Activated CD4-positive, alpha-beta T cell treated with anti-CD3 and anti-CD28 coated beads, Interleukin-2, amount 10 ng/mL, durations not matched to agents 7 days and 5 days (primary cell): ENCODE data around the gene MED23. TPM values are rescaled to one million over a fixed set of nuclear protein-coding genes. Genes with fewer than 3 reads are reported as not detected.

Source experiments
- CTCF ChIA-PET: fragments of 350-600 bp; sonication (Branson Sonifier 250); formaldehyde crosslinking; loops from one replicate; lab custom pipeline; 2021; ENCODE audit warnings: antibody characterized with exemption; lab: Charles Lee
- POLR2A ChIA-PET: fragments of 350-600 bp; sonication (Branson Sonifier 250); formaldehyde crosslinking; loops from one replicate; lab custom pipeline; 2021; ENCODE audit warnings: antibody characterized with exemption; lab: Charles Lee
- DNase-seq: peaks from one replicate; pipeline ENCODE4 v3.0.0-alpha.2; 2020
- H3K27ac Mint-ChIP-seq: one replicate; pipeline ENCODE4 v1.8.0; 2021; ENCODE audit warnings: mild to moderate bottlenecking, moderate library complexity, mixed read lengths
- H3K27me3 Mint-ChIP-seq: one replicate; pipeline ENCODE4 v1.8.0; 2021; ENCODE audit warnings: mixed read lengths
- H3K36me3 Mint-ChIP-seq: one replicate; pipeline ENCODE4 v1.8.0; 2021; ENCODE audit warnings: low read depth, mixed read lengths
- H3K4me1 Mint-ChIP-seq: one replicate; pipeline ENCODE4 v1.8.0; 2021; ENCODE audit warnings: mixed read lengths
- H3K4me3 Mint-ChIP-seq: one replicate; pipeline ENCODE4 v1.8.0; 2021; ENCODE audit warnings: mild to moderate bottlenecking, moderate library complexity, mixed read lengths
- H3K9me3 Mint-ChIP-seq: one replicate; pipeline ENCODE4 v1.8.0; 2021; ENCODE audit warnings: mixed read lengths
- total RNA-seq, 2 experiments: library from RNA; stranded (reverse); gene quantifications; one replicate each; pipeline ENCODE4 v1.2.3, GENCODE V29; 2021

Gene MED23, protein sequence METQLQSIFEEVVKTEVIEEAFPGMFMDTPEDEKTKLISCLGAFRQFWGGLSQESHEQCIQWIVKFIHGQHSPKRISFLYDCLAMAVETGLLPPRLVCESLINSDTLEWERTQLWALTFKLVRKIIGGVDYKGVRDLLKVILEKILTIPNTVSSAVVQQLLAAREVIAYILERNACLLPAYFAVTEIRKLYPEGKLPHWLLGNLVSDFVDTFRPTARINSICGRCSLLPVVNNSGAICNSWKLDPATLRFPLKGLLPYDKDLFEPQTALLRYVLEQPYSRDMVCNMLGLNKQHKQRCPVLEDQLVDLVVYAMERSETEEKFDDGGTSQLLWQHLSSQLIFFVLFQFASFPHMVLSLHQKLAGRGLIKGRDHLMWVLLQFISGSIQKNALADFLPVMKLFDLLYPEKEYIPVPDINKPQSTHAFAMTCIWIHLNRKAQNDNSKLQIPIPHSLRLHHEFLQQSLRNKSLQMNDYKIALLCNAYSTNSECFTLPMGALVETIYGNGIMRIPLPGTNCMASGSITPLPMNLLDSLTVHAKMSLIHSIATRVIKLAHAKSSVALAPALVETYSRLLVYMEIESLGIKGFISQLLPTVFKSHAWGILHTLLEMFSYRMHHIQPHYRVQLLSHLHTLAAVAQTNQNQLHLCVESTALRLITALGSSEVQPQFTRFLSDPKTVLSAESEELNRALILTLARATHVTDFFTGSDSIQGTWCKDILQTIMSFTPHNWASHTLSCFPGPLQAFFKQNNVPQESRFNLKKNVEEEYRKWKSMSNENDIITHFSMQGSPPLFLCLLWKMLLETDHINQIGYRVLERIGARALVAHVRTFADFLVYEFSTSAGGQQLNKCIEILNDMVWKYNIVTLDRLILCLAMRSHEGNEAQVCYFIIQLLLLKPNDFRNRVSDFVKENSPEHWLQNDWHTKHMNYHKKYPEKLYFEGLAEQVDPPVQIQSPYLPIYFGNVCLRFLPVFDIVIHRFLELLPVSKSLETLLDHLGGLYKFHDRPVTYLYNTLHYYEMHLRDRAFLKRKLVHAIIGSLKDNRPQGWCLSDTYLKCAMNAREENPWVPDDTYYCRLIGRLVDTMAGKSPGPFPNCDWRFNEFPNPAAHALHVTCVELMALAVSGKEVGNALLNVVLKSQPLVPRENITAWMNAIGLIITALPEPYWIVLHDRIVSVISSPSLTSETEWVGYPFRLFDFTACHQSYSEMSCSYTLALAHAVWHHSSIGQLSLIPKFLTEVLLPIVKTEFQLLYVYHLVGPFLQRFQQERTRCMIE (N-terminal part only)
- total RNA-seq, result 10 to 100 TPM; 33.4 to 34.3 TPM

DNA sequence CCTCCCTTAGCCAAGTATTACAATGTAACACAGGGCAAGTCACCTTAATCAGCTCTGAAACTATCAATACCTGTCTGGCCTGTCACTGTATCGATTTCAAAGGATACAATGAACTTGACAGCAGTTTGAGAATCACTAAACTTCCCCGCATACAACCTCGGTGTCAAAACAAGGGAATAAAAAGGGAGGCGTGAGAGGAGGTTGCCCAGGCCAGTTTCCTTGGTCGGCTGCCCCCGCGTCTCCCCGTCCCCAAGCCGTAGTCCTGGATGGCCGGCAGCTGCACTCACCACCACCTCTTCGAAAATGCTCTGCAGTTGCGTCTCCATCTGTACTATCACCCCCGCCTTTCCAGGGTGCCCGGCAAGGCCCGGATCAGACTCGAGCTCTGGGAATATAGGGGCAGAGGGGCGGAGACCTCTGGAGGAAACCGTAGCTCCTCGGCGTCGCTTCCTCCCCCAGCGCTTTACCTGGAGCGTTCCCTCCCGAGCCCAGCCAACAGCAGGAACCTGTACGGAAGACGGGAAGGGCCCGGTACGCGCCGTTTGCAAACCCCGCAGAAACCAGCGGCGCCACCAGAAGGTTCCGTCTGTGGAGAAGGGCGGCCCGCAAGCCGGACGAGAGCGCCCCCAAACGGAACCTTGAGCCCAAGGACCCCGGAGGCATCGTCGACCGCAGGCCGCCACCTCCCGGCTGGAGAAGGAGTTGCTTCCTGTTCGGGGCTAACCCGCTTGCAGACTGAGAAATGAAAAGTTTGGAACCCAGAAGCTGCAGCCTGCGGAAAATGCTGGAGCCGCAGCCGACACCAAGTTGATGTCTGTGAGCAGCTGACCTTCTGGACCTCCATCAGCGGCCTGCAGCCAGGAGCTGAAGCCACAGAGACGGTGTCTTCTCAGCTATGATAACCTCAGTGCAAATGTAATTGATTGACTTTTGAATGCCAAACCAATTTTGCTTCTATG is at the start of gene MED23:
MED23 (minus strand) TSS at position 519 of the 959 bp plus-strand sequence; CDS start at position 326, 193 bp downstream.
- POLR2A ChIA-PET, result interaction anchor here (0.5 to 0.7 kb wide), 2 partner anchors 68 to 347 kb away, joined by 3 read pairs; no protein-coding TSS in a partner anchor
- peak; percentile 93 for DNase-seq
- no peaks in the 10 kb centered on the region for H3K9me3 Mint-ChIP-seq
- peaks cover 26% of the 10 kb centered on the region for H3K4me1 Mint-ChIP-seq
- peaks cover 12% of the 10 kb centered on the region for H3K36me3 Mint-ChIP-seq
- H3K27ac Mint-ChIP-seq, result peak within 1 kb of the TSS; percentile 96
- CTCF ChIA-PET, result interaction anchor here (0.6 to 4.0 kb wide), 39 partner anchors 9 to 1424 kb away, joined by 3 to 44 read pairs (median 3); partner anchors contain the start of genes ENPP3 and OR2A4
- no peaks in the 10 kb centered on the region for H3K27me3 Mint-ChIP-seq
- peak within 1 kb of the TSS; percentile 98 for H3K4me3 Mint-ChIP-seq

DNA sequence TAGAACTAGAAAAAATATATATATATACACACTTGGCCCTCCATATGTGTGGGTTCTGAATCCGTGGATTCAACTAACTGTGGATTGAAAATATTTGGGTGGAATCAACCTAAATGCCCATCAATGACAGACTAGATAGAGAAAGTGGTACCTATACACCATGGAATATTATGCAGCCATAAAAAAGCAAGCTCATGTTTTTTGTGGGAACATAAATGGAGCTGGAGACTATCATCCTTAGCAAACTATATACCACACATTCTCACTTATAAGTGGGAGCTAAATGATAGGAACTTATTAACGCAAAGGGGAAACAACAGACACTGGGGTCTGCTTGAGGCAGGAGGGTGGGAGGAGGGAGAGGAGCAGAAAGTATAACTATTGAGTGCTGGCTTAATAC is 45.1 kb upstream of the MED23 start:
- POLR2A ChIA-PET, result no interaction called here
- CTCF ChIA-PET, result no interaction called here
- Mint-ChIP-seq H3K9me3 (no peaks in the 10 kb centered on the region), H3K27me3 (no peaks in the 10 kb centered on the region), H3K27ac (no peak overlapping the region), H3K36me3 (no peaks in the 10 kb centered on the region), H3K4me1 (no peaks in the 10 kb centered on the region), H3K4me3 (no peak overlapping the region)
- no peak for DNase-seq

DNA sequence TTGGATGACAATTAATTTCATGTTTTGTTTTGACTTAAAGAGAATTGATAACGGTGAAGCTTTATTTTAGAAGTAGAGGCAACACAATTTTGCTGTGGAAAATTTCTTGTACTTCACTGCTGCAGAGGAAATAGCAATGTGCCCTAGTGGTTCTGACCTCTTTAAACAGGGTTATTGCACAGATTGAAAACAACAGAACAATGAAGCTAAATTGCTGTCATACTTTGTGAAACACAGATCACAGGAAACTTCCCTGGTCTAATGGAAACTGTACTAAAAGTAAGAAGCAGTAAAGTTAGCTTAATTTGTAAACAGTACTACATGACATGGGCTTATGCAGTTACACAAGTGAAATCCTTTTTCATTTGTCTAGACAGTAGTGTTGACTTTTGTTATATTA is 41.8 kb upstream of the MED23 start:
- H3K27ac Mint-ChIP-seq, result no peak overlapping the region
- POLR2A ChIA-PET, result no interaction called here
- CTCF ChIA-PET, result interaction anchor here (1.0 to 1.1 kb wide), 2 partner anchors 13 to 42 kb away, joined by 4 to 5 read pairs; partner anchors contain the start of gene MED23
- no peak for DNase-seq
- H3K27me3 Mint-ChIP-seq, result peaks cover 6% of the 10 kb centered on the region
- H3K9me3 Mint-ChIP-seq, result no peaks in the 10 kb centered on the region
- H3K36me3 Mint-ChIP-seq, result no peaks in the 10 kb centered on the region
- no peak overlapping the region for H3K4me3 Mint-ChIP-seq
- H3K4me1 Mint-ChIP-seq, result no peaks in the 10 kb centered on the region

DNA sequence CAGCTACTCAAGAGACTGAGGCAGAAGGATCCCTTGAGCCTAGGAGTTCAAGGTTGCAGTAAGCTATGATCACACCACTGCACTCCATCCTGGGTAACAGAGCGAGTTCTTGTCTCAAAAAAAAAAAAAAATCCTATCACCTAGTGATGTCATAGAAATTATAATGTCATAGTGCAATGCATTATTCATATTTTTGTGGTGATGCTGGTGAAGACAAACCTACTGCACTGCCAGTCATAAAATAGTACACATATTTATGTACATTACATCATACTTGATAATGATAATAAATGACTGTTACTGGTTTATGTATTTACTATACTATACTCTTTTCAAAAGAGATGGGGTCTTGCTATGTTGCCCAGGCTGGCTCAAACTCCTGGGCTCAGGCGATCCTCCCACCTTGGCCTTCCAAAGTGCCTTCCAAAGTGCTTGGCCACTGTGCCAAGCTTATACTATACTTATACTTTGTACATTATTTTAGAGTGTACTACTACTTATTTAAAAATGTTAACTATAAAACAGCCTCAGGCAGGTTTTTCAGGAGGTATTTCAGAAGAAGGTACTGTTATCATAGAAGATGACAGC is 35.6 kb upstream of the MED23 start:
- Mint-ChIP-seq H3K4me1 (no peaks in the 10 kb centered on the region), H3K4me3 (no peak overlapping the region), H3K27ac (no peak overlapping the region), H3K9me3 (no peaks in the 10 kb centered on the region), H3K36me3 (no peaks in the 10 kb centered on the region), H3K27me3 (peaks cover 6% of the 10 kb centered on the region)
- CTCF ChIA-PET, result interaction anchor here (0.6 to 1.2 kb wide), 2 partner anchors 13 to 578 kb away, joined by 4 read pairs; no protein-coding TSS in a partner anchor
- no peak for DNase-seq
- POLR2A ChIA-PET, result no interaction called here

DNA sequence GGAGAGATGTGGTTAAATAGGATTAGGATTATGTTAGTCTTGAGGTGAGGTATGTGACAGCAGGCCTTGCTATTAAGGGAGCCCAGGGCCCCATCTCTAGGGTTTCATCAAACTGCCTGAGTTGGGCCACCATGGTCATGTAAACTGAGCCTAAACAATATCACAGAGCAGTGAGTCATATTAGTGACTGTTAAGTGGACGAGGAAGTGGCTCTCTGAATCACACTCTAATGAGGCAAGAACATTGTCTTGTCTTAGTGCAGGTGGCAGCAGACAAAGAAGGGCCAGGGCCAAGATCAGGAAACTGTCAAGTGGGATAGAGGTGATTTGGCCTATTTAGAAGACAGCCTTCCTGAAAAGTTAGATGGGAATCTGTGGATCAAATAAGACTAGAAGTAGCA is 32.2 kb upstream of the MED23 start:
- H3K4me3 Mint-ChIP-seq, result no peak overlapping the region
- H3K27me3 Mint-ChIP-seq, result no peaks in the 10 kb centered on the region
- no peak for DNase-seq
- no peaks in the 10 kb centered on the region for H3K9me3 Mint-ChIP-seq
- H3K36me3 Mint-ChIP-seq, result no peaks in the 10 kb centered on the region
- no peak overlapping the region for H3K27ac Mint-ChIP-seq
- H3K4me1 Mint-ChIP-seq, result no peaks in the 10 kb centered on the region
- ChIA-PET POLR2A (no interaction called here), CTCF (no interaction called here)

DNA sequence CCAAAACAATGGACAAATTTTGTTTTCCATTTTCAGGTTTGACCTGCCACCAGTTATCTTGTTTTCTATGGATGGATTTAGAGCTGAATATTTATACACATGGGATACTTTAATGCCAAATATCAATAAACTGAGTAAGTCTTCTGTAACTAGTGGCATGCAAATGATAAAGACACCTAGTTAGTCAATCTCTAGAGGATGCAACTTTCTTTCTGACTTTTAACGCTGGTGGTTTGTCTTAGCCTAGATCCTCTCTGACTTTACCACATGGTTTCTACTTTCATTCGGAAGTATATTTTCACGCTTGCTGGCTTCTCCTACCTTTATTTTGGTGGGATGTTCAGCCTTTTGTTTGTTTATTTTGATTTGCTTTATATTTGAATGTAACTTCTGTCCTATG is 30.2 kb upstream of the MED23 start:
- Mint-ChIP-seq H3K27ac (no peak overlapping the region), H3K9me3 (no peaks in the 10 kb centered on the region), H3K36me3 (no peaks in the 10 kb centered on the region), H3K4me3 (no peak overlapping the region), H3K27me3 (no peaks in the 10 kb centered on the region), H3K4me1 (no peaks in the 10 kb centered on the region)
- no peak for DNase-seq
- POLR2A ChIA-PET, result no interaction called here
- CTCF ChIA-PET, result interaction anchor here (1.9 kb wide), 1 partner anchor 31 kb away, joined by 6 read pairs; the partner anchor contains the start of gene MED23

DNA sequence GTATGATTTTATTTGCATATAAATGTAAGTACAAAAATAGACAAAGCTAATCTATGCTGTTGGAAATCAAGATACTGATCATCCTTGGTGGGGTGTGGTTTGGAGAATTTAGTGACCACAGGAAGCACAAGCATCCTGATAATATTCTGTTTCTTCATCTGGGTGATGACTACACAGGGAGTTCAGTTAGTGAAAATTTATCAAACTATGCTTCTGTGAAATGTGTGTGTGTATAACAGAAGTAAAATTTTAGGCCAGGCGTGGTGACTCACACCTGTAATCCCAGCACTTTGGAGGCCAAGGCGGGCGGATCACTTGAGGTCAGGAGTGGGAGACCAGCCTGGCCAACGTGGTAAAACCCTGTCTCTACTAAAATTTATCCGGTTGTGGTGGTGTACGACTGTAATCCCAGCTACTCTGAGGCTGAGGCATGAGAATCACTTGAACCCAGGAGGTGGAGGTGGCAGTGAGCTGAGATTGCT is 29.6 kb upstream of the MED23 start:
- ChIA-PET POLR2A (no interaction called here), CTCF (interaction anchor here (0.7 to 1.9 kb wide), 3 partner anchors 13 to 30 kb away, joined by 3 to 6 read pairs (median 4); partner anchors contain the start of gene MED23)
- Mint-ChIP-seq H3K4me3 (no peak overlapping the region), H3K4me1 (no peaks in the 10 kb centered on the region), H3K27me3 (no peaks in the 10 kb centered on the region), H3K27ac (no peak overlapping the region), H3K9me3 (no peaks in the 10 kb centered on the region), H3K36me3 (no peaks in the 10 kb centered on the region)
- DNase-seq, result no peak

DNA sequence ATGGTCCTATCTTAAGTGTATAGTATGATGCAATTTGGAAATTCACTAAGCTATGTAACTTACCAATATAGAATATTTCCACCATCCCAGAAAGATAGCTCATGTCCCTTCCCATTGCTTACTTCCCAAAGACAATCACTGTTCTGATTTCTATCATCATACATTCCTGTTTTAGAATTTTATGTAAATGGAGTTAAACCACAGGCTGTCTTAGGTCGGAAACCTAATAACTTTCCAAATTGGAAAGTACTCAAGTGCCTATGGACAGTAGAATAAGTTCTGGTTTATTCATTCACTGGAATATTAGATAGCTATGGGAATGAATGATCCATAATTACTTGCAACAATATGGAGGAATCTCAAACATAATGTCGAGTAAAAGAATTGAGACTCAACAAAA is 29.2 kb upstream of the MED23 start:
- no peak overlapping the region for H3K4me3 Mint-ChIP-seq
- no peak overlapping the region for H3K27ac Mint-ChIP-seq
- no peaks in the 10 kb centered on the region for H3K4me1 Mint-ChIP-seq
- ChIA-PET CTCF (interaction anchor here (0.7 to 1.0 kb wide), 3 partner anchors 13 to 27 kb away, joined by 3 to 4 read pairs (median 3); no protein-coding TSS in a partner anchor), POLR2A (no interaction called here)
- H3K36me3 Mint-ChIP-seq, result no peaks in the 10 kb centered on the region
- no peak for DNase-seq
- H3K9me3 Mint-ChIP-seq, result no peaks in the 10 kb centered on the region
- H3K27me3 Mint-ChIP-seq, result no peaks in the 10 kb centered on the region

DNA sequence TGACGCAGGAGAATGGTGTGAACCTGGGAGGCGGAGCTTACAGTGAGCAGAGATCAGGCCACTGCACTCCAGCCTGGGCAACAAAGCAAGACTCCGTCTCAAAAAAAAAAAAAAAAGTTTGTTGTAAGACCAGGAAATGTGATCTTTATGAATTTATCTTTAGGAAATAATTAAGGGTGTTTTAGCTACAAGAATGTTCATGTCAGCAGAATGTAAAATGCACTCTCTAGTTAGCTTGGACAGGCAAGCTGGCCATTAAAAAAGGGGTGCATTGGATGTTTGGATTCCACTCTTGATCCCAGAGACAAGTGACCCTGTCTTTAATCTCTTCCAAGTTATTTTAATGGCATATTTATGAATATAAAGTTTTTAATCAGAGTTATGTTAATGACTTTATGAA is 28.6 kb upstream of the MED23 start:
- no peak for DNase-seq
- ChIA-PET POLR2A (no interaction called here), CTCF (interaction anchor here (0.9 to 1.0 kb wide), 2 partner anchors 14 to 28 kb away, joined by 3 to 4 read pairs; no protein-coding TSS in a partner anchor)
- Mint-ChIP-seq H3K27ac (no peak overlapping the region), H3K27me3 (no peaks in the 10 kb centered on the region), H3K4me1 (no peaks in the 10 kb centered on the region), H3K4me3 (no peak overlapping the region), H3K9me3 (no peaks in the 10 kb centered on the region), H3K36me3 (no peaks in the 10 kb centered on the region)

DNA sequence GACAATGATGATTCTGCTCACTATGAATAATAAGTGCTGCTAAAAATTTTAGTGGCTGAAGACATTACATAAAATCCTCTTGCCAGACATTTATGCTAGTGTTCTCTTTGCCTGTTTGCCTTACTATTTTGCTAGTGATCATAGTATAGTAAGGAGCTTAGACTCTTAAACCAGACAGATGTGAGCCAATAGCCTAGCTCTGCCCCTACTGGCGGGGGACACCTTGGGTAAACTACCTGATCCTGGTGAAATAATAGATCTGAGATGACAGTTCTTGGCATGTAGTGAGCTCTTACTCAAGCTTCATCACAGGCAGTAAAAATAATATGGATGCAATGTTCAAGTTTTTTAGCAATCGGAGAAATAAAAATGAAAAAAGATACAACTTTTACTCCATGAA is 27.9 kb upstream of the MED23 start:
- Mint-ChIP-seq H3K9me3 (no peaks in the 10 kb centered on the region), H3K27ac (no peak overlapping the region), H3K4me3 (no peak overlapping the region), H3K4me1 (no peaks in the 10 kb centered on the region), H3K36me3 (no peaks in the 10 kb centered on the region), H3K27me3 (no peaks in the 10 kb centered on the region)
- ChIA-PET POLR2A (no interaction called here), CTCF (interaction anchor here (1.0 kb wide), 1 partner anchor 27 kb away, joined by 3 read pairs; no protein-coding TSS in a partner anchor)
- DNase-seq, result no peak

DNA sequence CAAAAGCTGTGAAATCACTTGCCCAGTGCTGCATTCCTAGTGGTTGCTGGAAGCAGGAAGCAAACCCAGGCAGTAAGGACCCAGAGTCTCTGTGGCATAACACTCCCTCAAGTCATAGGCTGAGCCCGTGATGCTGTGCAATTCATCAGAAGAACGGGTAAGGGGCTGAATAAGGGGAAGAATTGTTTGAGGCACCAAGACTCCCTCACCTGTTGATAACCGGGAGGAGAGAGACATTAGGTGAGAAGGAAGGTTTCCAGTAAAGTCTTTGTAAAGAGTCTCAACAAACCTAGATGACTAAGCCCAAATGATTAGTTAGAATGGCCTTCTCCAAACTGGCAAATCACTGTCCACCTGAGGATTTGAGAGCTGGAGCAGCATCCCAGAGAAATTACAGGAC is 27.3 kb upstream of the MED23 start:
- Mint-ChIP-seq H3K36me3 (no peaks in the 10 kb centered on the region), H3K27me3 (no peaks in the 10 kb centered on the region), H3K27ac (no peak overlapping the region), H3K4me1 (no peaks in the 10 kb centered on the region), H3K9me3 (no peaks in the 10 kb centered on the region), H3K4me3 (no peak overlapping the region)
- DNase-seq, result no peak
- ChIA-PET CTCF (interaction anchor here (1.0 kb wide), 1 partner anchor 27 kb away, joined by 3 read pairs; no protein-coding TSS in a partner anchor), POLR2A (no interaction called here)
